Activated B cell treated with CpG ODN at 0.5 μM for 24 hours (primary cell): ENCODE measurements around the gene ITSN1. TPM values are rescaled to one million over a fixed set of nuclear protein-coding genes. Genes with fewer than 3 reads are reported as not detected.

Experiments used
- ATAC-seq: fragments of 200-7000 bp; cut with Tn5 transposase; one replicate; pipeline ENCODE4 v1.10.0; 2021; ENCODE audit warnings: low read depth, mild to moderate bottlenecking, moderate library complexity
- CTCF ChIA-PET: fragments of 350-600 bp; sonication (Branson Sonifier 250); formaldehyde crosslinking; loops from one replicate; lab custom pipeline; 2021; ENCODE audit warnings: antibody characterized with exemption; lab: Charles Lee
- POLR2A ChIA-PET: fragments of 350-600 bp; sonication (Branson Sonifier 250); formaldehyde crosslinking; loops from one replicate; lab custom pipeline; 2021; ENCODE audit warnings: antibody characterized with exemption; lab: Charles Lee
- DNase-seq: peaks from one replicate; pipeline ENCODE4 v3.0.0; 2022
- H3K27ac Mint-ChIP-seq: one replicate; pipeline ENCODE4 v1.8.0; 2020; ENCODE audit warnings: mixed read lengths
- H3K27me3 Mint-ChIP-seq: one replicate; pipeline ENCODE4 v1.8.0; 2021; ENCODE audit warnings: mixed read lengths
- H3K36me3 Mint-ChIP-seq: one replicate; pipeline ENCODE4 v1.8.0; 2021; ENCODE audit warnings: low read depth, mixed read lengths
- H3K4me1 Mint-ChIP-seq: one replicate; pipeline ENCODE4 v1.8.0; 2021; ENCODE audit warnings: mixed read lengths
- H3K4me3 Mint-ChIP-seq: one replicate; pipeline ENCODE4 v1.8.0; 2020; ENCODE audit warnings: mild to moderate bottlenecking, mixed read lengths
- H3K9me3 Mint-ChIP-seq: one replicate; pipeline ENCODE4 v1.8.0; 2020; ENCODE audit warnings: mixed read lengths
- intact Hi-C: fragments of 100-400 bp; cut with micrococcal nuclease; formaldehyde crosslinking; loops from one replicate; pipeline ENCODE4 v1.15.1; 2024
- total RNA-seq: library from RNA; stranded (reverse); gene quantifications from 2 replicates; pipeline ENCODE4 v1.2.3, GENCODE V29; 2022
- TF ChIP-seq, protein P1 (sequence below): fragments of 200-600 bp; IDR thresholded peaks from one replicate; pipeline ENCODE4 v1.8.0; 2022; ENCODE audit warnings: antibody characterized with exemption, mild to moderate bottlenecking

ITSN1 gene
- total RNA-seq, 1 donor from 2014 or later, result 2.9 TPM

DNA sequence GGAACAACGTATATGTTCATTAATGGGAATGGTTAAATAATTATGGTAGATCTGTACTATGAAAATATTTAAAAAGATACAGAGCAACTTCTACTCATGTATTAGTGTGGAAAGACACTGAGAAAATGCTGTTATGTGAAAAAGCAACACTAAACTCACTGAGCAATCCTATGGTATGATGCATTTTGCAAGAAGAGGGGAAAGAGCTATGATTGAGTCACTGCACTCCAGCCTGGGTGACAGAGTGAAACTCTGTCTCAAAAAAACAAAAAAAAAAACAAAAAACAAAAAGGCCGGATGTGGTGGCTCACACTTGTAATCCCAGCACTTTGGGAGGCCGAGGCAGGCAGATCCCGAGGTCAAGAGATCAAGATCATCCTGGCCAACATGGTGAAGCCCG lies 228.9 kb downstream of the ITSN1 start:
- Mint-ChIP-seq H3K9me3 (no peaks in the 10 kb centered on the region), H3K4me3 (no peak overlapping the region), H3K27me3 (no peaks in the 10 kb centered on the region), H3K4me1 (no peaks in the 10 kb centered on the region), H3K36me3 (no peaks in the 10 kb centered on the region), H3K27ac (no peak overlapping the region)
- intact Hi-C loops, result no loop called here
- TF ChIP-seq, protein P1, sequence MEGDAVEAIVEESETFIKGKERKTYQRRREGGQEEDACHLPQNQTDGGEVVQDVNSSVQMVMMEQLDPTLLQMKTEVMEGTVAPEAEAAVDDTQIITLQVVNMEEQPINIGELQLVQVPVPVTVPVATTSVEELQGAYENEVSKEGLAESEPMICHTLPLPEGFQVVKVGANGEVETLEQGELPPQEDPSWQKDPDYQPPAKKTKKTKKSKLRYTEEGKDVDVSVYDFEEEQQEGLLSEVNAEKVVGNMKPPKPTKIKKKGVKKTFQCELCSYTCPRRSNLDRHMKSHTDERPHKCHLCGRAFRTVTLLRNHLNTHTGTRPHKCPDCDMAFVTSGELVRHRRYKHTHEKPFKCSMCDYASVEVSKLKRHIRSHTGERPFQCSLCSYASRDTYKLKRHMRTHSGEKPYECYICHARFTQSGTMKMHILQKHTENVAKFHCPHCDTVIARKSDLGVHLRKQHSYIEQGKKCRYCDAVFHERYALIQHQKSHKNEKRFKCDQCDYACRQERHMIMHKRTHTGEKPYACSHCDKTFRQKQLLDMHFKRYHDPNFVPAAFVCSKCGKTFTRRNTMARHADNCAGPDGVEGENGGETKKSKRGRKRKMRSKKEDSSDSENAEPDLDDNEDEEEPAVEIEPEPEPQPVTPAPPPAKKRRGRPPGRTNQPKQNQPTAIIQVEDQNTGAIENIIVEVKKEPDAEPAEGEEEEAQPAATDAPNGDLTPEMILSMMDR, result no peak
- no peak for DNase-seq
- ChIA-PET POLR2A (no interaction called here), CTCF (no interaction called here)
- no peak for ATAC-seq

DNA sequence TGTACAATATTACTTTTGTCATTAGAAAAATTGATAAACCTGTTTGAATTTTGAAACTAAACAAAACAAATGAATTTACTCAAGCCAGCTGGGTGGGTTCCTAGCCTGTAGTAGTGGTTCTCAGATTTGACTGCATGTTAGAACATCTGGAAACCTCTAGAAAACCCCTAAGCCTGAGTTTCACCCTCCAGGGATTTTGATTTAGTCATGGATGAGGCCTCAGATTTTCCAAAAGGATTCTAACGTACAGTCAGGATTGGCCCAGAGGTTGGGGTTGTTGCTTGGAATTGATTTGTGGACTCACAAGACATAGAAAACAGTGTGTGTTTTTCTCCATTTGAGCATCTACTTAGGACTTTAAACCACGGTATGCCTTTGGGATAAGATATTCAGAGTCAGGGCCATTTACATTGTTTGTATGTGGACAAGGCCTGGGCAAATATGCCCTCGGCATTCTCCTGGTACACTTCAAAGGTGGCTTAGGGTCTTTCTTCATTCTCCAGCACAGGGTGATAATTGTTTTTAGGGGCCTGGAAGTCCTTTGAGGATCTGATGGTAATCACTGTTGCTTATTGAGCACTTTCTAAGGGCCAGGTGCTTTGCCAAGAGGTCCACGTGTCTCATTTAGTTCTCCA lies 230.7 kb downstream of the ITSN1 start:
- TF ChIP-seq, protein P1, result no peak
- DNase-seq, result no peak
- ChIA-PET POLR2A (no interaction called here), CTCF (no interaction called here)
- Mint-ChIP-seq H3K4me1 (no peaks in the 10 kb centered on the region), H3K27ac (no peak overlapping the region), H3K27me3 (peaks cover 6% of the 10 kb centered on the region), H3K9me3 (no peaks in the 10 kb centered on the region), H3K36me3 (no peaks in the 10 kb centered on the region), H3K4me3 (no peak overlapping the region)
- intact Hi-C loops, result no loop called here
- no peak for ATAC-seq

DNA sequence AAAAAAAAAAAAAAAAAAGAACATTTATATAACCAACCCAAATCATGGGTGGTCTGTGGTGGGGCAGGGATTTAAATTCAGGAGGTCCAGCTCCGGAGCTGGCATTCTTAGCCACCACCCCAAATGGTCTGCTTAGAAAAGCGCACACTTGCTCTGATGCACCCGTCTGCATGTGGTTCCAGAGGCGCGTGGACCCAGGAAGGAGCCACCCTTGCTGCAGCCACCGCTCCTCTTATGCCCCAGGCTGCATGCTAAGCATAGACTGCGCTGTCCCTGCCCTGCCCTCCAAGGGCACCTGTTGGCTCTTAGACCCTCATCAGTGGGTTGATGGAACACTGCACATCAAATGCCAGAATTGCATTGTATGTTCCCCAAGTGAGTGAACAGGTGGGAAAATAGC lies 231.9 kb downstream of the ITSN1 start:
- TF ChIP-seq, protein P1, result no peak
- H3K4me3 Mint-ChIP-seq, result no peak overlapping the region
- H3K4me1 Mint-ChIP-seq, result no peaks in the 10 kb centered on the region
- ChIA-PET CTCF (no interaction called here), POLR2A (no interaction called here)
- H3K27me3 Mint-ChIP-seq, result peaks cover 8% of the 10 kb centered on the region
- DNase-seq, result no peak
- no peaks in the 10 kb centered on the region for H3K36me3 Mint-ChIP-seq
- intact Hi-C loops, result no loop called here
- H3K9me3 Mint-ChIP-seq, result no peaks in the 10 kb centered on the region
- no peak for ATAC-seq
- H3K27ac Mint-ChIP-seq, result no peak overlapping the region

DNA sequence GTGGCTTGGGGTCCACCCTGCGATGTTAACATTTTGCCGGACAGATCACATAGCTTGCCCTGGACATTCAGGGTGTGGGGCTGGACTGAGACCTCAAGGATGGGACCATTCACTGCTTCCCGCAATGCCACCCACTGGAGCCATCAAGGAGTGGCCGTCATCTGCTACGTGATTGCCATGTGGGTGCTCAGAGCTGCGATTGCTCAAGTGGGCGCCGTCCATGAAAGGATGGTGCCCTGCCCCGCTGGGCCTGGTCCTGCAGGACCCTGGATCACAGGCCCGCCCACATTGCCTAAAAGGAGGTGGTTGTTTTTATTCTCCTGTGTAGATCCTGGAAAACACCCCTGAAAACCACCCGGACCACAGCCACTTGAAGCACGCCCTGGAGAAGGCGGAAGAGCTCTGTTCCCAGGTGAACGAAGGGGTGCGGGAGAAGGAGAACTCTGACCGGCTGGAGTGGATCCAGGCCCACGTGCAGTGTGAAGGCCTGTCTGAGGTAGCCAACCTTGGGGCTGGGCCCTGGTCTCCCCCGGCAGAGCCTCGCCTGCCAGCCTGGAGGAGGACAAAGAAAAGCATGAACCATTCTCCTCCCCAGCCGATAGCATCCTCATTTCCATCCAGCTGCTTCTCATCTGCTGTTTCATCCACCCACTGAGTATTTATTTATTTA lies 232.9 kb downstream of the ITSN1 start:
- no peak for ATAC-seq
- H3K4me1 Mint-ChIP-seq, result no peaks in the 10 kb centered on the region
- intact Hi-C loops, result no loop called here
- H3K4me3 Mint-ChIP-seq, result no peak overlapping the region
- POLR2A ChIA-PET, result no interaction called here
- H3K27ac Mint-ChIP-seq, result no peak overlapping the region
- no peaks in the 10 kb centered on the region for H3K36me3 Mint-ChIP-seq
- no peaks in the 10 kb centered on the region for H3K9me3 Mint-ChIP-seq
- DNase-seq, result no peak
- peaks cover 8% of the 10 kb centered on the region for H3K27me3 Mint-ChIP-seq
- CTCF ChIA-PET, result no interaction called here
- TF ChIP-seq, protein P1, result no peak

DNA sequence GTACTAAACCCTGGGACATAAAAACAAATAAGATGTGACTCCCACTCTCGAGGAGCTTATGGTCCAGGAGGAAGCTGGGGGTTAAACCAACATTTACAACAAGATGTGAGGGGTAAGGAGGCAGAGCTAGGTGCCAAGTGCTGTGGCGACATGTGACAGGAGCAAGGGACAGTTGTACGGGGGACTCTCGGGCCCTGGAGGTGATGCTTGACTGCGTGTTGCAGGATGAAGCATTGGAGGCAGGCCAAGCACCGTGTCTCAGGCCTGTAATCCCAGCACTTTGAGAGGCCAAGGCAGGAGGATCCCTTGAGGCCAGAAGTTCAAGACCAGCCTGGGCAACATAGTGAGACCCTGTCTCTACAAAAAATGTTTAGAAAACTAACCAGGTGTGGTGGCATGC lies 236.5 kb downstream of the ITSN1 start:
- H3K9me3 Mint-ChIP-seq, result no peaks in the 10 kb centered on the region
- no peak overlapping the region for H3K27ac Mint-ChIP-seq
- H3K36me3 Mint-ChIP-seq, result no peaks in the 10 kb centered on the region
- ATAC-seq, result no peak
- POLR2A ChIA-PET, result no interaction called here
- intact Hi-C loops, result no loop called here
- CTCF ChIA-PET, result no interaction called here
- no peak overlapping the region for H3K4me3 Mint-ChIP-seq
- DNase-seq, result no peak
- TF ChIP-seq, protein P1, result no peak
- peaks cover 8% of the 10 kb centered on the region for H3K27me3 Mint-ChIP-seq
- no peaks in the 10 kb centered on the region for H3K4me1 Mint-ChIP-seq
